NCI-H1092 treated with DMSO at 0.1 percent for 48 hours (cell line): ENCODE measurements around the gene ACO1.

Source experiments
- DNase-seq: peaks from one replicate; lab custom pipeline; 2025; lab: John Stamatoyannopoulos, UW

Gene ACO1

DNA sequence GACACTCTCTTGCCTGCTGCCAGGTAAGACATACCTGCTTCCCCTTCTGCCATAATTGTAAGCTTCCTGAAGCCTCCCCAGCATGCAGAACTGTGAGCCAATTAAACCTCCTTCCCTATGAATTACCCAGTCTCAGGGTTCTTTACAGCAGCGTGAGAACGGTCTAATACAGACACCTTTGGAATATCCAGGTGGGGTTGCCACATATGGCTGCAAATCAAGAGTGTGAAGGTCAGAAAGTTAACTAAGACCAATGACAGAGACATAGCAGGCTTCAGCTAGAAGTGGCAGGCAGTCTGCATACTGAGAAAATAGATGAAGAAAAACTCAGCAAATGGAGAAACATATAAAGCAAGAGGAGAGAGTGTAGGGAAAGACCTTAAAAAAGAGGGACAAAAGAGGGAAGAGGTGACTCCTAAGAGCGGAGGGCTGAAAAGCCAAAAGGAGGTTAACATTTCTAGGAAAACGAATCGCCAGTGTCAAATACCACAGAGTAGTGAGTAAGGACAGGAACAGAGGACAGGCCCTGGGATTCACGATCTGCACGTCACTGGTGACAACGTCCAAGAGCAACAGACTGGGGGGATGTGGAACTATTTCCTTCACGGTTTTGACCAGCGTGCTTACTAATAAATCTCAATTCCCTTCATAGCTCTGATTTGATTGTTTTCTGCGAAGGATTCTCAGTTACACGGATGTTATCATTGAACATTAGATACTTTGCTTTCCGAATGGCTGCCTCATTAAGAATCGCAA, 1.7 kb upstream of the ACO1 start:
- DNase-seq = no peak

DNA sequence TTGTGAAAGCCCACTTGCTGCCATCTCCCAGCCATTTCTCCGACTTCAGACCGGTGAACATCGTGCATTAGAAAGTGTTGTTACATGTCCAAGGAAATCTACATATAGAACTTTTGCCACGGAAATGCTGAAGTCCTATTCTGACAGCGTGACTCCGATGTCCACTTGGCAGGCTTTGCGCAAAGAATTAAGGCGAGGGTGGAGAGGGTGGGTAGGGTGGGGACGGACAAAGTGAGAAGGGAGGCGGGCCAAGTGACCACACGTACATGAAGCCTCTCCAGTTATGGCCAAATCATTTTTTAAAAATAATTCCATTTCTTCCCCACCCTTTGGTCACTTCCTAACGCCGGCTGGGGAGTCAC, 460 bp upstream of the ACO1 start:
- DNase-seq = no peak

DNA sequence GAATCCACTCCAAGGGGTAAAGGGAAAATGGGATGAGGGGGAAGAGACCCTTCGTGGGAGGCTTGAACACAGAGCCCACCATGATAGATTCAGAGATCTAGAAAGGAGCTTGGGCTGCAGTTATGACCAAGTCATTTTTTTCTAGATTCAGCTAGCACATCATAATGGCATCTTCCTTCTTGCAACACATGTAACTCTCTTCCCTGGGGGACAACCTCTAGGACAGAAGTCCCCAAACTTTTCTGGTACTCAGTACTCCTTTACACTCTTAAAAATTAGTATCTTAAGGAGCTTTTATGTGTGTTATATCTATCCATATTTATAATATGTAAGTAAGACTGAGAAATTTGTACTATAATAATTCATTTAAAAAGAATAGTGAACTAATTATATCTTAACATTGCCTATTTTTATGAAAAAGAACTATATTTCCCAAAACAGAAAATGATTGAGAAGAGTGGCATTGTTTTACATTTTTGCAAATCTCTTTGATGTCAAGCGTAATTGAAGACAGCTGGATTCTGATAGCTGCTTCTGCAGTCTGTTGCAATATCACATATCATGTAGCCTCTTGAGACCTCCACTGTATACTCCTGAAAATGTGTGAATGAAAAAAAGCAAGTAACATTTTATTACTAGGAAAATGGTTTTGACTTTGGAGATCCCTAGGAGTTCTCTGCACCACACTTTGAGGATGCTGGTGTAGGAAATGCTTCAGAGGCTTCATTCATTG, 875 bp downstream of the ACO1 start:
- no peak for DNase-seq

DNA sequence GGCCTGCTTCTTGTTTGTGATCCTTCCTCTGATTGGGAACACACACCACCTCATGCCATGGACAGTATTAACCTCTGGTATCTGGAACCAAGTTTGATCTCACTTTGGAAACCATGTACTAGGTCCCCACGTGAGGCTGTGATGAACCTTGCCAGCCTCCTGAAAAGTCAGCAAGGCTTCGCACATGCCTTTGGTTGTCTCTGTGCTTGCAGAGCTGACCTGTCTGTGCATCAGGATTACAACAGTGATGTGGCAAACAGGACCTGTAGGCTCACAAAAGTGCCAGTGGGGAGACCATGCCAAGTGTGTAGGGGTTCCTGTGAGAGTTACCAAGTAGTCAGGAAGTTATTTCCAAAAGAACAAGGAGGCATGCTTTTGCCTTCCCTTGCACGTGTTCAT, 1.4 kb downstream of the ACO1 start:
- DNase-seq = no peak

DNA sequence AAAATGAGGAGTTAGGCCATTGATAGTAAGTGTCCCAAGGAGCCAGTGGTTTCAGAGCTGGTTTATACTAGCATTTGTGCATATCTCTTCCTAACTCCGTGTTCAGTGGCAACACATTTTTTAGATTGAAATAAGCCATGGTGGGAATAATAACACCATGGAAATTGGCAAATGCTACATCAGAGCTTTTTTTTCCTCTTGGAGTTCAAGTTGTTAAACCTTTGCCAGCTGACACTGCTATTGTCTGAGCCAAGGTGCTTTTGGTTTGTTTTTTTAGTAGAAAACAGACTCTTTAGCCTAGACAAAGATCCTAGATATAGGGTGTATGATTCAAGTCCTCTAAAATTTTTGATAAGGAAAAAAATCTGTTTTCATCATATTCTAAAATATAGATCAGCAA, 2.8 kb downstream of the ACO1 start:
- DNase-seq = no peak

DNA sequence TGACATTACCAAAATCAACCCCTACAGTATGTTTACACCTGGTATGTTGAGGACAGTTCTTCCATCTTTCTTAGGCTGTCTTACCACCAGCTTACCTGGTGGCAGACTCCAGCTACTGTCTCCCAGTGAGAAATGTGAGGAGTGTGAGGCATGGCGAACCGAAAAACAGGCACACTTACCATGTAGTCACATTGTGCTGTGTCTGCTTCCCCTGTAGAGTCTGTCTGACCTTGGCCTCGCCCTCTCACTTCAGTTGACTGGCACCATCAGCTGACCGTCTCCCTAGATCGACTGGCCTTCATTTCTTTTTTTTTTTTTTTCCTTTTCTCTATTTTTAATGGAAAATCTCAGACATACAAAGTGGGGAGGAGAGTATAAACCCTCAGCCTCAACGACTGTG, 4.9 kb downstream of the ACO1 start:
- DNase-seq = no peak

DNA sequence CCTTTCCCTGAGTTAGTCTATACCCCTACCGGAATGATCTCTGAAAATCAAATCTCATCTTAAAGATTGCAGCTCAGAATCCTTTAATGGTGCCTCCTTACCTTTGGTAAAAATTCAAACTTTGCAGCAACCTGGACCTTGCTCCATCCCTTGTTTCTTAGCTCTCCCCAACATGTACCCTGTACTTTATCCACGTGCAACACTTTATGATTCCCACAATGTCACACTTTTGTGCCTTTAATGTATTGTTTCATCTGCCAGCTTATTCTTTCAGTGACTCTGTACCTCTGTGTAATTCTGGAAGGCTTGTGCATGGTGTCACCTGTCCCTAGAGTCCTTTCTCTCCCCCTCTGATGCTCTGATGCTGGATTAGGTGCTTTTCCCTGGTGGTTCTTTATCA, 9.5 kb downstream of the ACO1 start:
- no peak for DNase-seq

DNA sequence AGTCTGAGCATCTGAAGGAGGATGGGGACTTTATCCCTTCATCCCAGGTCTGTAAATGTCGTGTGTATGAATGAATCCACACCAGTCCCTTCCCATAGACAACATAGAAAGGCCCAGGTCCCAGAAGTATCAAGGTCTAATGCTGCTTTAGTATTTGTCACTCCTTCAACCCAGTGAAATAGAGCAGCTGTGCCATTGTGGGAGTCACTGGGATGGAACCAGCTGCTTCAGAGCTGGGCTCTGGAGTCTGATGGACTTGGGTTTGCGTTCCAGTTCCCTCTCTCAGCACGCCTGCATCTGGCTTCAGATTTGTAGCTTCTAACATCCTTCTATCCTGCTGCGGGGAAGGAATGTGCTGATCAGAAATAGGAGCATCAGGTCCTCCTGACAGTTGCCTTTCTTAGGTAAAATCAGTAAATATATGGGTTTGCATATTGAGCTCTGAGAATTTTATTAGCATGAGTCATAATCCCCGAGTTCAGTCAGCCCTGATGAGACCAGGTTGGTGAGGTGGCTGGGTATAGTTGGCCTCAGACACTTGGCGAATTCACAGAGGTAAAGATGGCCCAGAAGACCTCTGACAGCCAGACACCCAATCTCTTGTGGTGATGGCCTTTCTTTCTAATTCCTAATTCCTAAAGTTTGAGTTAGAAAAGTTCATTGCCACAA, 10.1 kb downstream of the ACO1 start:
- DNase-seq = no peak

DNA sequence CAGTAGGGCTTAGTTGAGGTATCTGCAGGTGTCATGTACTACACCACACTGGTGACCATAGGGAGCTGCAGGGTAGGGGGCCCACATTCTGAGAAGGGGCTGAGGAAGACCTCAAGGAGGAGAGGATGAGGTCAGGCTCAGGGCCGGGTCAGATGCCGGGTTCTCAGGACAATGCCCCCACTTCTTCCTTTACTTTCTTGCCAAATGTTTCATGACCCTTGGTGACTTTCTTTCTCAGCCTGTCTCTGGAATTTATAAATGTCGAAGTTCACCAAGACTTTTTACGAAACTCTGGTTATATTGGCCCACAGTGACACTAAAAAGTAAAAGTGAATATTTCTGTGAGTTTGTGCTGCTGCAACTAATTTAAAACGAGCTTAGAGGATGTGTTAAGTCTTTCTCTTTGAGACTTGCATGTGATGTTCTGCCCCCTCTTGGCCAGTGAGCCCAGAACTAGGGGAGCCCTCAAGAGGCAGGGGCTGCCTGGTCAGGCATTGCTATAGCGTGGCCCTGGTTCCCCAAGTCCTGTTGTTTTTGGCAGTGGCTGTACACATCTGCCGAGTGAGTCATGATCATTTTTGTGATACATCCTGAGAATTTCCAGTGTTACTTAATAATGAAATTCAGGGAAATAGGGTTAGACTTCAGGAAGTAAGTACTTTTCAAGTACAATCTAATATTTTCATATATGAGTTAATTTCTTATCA, 11.2 kb downstream of the ACO1 start:
- DNase-seq = no peak

DNA sequence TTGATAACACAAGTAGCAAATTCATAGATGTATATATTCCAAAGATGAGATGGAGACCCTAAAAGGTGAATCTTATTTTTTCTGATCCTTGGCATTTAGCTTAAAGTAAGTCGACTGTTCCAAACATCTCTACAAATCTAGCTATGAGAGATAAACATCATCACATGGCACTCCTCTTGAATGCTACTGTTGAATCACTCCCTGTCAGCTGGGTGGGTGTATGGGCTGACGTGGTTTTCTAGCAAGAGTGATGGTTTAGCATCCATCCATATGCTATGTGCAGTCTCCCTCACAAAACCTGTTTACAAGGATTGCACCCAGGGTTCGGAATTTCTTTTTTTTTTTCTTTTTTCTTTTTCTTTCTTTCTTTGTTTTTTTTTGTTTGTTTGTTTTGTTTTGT, 13.8 kb downstream of the ACO1 start:
- DNase-seq = no peak

DNA sequence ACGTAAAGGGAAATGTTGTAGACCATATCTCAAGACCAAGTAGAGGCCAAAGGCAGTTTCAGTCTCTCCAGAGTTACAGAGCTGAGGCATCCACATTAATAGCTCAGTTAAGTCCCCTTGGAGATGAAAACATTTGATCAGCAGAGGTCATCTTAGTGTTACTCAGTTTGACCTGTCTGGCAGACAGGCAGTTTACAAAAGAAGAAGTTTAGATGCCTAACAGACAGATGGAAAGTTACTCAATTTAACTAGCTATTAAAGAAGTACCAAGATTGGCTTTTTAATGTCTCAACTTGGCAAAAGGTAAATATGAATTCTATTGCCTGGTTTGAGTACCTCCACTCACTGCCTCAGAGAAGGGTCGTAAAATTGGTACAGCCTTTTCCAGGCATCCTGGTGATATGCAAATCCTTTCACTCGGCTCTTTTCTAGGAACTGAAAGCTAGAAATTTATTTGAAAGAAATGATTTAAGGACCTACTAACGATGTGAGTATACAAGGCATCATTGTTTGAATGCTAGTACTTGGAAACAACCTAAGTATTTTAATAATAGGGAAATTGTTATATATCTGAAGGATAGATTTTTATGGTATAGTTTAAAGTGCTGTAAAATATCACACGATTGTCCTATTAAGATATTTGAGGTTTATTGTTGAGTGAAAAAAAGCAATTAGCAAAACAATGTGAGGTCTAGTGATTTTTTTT, 14.8 kb downstream of the ACO1 start:
- DNase-seq = no peak

DNA sequence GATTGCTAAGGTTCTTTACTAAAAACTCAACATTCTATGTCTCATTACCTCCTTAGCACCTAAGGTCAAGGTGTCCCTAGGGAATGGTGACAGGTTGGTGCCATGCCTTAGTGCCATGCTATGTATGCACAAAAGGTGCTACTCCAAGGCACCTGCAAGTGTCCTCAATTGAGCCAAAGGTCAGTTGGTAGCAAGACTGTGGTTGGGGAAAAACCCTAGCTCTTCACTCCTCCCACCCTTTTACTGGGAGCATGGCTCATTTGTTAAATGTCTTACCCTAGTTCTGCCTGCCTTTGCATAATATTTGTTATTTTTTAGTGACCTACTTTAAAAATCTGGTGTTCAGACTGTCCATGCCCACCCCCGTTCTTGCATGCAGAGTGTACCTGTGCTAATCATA, 17.0 kb downstream of the ACO1 start:
- no peak for DNase-seq

DNA sequence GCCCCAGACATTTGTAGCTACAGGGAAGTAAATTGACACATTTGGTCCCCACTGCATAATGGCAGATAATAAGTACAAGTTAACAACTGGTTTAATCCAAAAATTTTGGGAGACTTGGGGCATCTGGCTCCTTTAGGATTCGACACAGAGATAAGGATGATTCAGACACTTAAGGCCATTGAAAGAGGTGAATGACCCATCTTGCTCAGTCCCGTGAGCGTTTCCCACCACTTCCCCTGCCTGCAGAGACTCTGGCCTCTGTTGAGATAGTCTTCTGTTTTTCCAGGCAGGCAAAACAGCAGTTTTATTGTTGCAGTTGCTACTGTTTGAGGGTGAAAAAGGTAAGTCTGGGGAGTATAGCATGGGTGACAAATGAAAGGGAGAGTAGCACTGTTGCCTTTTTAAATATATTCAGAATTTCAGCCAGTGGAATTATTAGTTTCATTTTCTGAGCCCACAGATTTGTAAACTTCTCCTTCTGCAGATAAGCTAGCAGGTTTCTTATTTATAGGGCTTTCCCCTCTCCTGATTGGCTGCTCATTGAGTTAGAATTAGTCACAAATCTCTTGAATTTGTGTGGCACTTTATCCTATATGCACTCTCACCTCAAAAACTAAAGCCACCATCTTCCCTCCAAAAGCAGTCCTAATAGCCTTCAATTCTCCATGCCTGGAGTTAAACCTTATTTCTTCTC, 19.3 kb downstream of the ACO1 start:
- DNase-seq = no peak

DNA sequence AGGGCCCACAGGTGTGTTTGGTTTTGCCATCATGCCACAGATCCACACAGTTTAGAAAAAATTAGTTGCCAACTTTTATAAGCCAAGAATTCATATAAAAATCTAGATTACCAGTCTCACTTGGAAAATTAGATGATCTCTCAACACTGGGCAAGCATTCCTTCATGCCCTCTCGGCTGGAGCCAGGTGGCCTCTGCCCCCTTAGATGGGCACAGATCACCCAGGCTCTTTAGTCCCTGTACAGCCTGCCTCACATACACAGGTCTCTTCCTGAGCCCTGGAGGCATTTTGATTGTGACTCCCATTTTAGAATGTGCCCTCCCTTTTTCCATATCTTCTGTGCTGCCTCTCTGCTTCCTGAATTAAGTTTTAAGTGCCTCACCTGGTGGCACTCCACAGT, 20.0 kb downstream of the ACO1 start:
- no peak for DNase-seq

DNA sequence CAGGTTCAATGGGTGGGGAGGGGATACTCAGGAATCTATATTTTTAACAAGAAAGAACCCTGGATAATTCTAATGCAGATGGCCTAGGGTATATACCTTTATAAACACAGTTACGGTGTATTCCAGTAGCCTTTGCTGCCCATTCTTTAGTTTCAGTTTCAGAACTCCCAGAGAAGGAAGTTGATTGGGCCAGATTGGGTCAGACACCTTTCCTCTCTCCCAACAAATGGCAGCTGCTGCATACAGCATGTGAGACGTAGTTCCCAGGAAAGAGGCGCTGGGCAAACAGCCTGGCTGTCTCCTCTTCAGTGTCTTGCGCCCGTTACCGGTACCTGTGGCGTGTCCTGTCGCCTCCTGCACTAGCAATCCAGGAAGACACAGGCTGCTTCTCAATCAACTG, 20.4 kb downstream of the ACO1 start:
- DNase-seq = no peak

DNA sequence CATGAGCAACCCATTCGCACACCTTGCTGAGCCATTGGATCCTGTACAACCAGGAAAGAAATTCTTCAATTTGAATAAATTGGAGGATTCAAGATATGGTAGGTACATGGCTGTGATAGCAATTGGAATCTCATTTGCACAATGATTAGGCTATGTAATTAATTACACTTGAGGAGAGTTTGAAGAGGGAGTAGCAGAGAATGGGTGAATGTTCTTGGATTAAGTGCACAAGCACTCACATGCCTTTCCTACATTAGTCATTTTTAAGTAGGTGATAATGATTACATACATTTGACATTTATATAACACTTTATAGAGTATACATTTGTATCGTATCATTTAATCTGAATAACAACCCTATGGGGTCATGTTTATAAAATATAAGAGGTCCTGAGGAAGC, 21.1 kb downstream of the ACO1 start:
- no peak for DNase-seq

DNA sequence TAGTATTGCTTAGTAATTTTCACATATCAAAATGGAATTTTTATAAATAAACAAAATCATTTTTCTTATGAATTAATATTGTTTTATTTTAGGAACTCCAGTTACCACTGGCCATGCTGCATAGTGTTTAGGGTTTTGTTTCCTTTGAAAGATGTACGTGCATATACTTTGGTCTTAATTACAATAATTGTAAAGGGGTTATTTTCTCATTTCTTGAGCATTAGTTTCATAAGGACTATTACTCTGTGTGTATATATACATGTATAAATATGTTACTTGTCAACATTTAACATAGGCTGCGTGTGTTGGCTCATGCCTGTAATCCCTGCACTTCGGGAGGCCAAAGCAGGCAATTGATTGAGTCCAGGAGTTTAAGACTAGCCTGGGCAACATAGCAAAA, 21.6 kb downstream of the ACO1 start:
- no peak for DNase-seq

DNA sequence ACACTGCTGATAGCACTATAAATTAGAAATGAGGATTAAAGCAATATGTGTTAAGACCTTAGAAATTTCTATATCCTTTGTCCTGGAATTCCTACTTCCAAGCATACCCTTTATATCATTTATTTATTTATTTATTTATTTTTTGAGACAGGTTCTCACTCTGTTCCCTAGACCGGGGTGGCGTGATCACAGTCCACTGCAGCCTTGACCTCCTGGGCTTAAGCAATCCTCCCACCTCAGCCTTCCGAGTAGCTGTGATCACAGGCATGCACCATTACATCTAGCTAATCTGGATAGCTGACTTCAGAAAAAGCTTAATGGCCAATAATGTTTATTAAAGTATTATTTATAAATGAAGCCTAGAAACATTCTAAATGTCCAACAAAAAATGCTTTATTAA, 27.3 kb downstream of the ACO1 start:
- DNase-seq = no peak

DNA sequence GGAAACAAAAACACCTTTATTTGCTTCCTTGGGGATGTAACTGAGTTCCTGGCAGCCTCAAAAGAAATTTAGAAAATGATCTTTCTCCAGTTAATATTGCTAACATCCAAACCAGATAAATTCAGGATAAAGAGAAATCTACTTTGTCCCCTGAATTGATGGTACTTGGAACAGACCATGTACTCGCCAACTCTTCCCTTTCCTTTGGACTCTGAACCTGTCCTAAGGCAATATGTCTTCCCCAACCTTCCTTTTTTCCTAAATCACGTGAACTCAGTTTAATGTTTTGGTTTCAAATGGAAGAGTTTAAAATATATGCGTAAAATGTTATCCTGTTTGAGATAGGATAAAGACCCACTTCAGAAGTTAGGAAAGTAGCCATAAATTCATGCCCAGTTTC, 28.0 kb downstream of the ACO1 start:
- DNase-seq = no peak

DNA sequence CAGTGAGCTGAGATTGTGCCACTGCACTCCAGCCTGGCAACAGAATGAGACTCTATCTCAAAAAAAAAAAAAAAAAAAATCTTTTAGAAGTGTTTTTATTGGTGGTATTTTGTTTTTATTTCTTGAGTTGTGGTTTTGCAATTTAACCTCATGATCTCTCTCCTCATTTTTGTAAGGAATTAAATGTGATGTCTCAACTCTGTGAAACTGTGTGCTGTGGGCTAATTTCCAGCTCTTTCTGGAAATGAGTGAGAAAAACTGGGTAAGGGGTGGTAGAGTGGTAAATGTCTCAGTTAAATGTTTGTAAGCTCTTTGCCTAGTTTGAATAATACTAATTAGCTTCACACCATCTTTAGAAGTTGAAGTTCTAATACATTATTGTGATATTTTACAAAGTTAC, 29.0 kb downstream of the ACO1 start:
- no peak for DNase-seq

DNA sequence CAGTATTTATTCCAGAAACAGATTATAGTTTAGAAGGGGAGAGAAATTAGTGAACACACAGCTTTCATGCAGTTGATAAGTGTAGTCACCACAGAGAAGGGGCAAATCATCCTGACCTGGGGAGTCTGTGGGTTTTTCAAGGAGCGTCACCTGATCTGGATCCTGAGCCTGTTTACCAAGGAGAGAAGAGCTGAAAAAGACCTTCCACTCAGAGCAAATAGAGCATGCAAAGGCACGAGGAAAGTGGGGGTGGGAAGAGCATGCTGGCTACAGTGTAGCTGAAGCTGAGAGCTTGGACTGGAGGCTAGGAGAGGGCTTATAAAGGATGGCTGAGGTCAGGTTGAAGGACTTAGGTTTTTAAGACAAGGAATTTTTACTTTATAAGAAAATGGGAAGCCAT, 30.4 kb downstream of the ACO1 start:
- no peak for DNase-seq

DNA sequence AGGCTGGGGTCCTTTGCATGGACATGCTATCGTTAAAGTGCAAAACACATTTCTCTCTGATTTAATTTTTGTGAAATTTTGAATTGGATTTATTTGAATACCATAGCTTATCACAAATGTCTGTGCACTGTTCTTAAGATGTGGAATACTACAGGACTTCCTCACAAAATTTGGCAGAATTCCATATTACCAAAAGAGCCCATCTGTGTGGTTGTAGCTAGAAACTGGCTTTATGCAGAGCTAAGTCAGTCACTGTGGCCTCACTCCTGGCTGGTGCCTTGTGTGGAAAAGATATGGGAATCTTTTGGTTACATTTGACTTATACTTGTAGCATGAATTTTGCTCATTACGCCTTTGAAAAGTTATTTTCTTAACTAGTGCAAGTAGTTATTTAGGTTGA, 35.5 kb downstream of the ACO1 start:
- no peak for DNase-seq
